GM12864 (cell line): ENCODE data around the gene HIBADH.

Source experiments
- DNase-seq: peaks from one replicate; pipeline ENCODE4 v3.0.0-alpha.2; 2011; ENCODE audit warnings: low read depth
- H3K4me3 ChIP-seq: 2 replicates; pipeline ENCODE4 v1.5.1; 2011; ENCODE audit warnings: mild to moderate bottlenecking, low read depth, low read length, control low read depth
- TF ChIP-seq, protein P1 (sequence below): IDR thresholded peaks from 2 replicates; pipeline ENCODE4 v1.5.1; 2011; ENCODE audit warnings: low read depth, mild to moderate bottlenecking, moderate library complexity, low read length, control low read depth, inconsistent platforms; ENCODE audit errors: missing control alignments

Gene HIBADH

GRCh38 chr7:27554826-27555225 is 107.9 kb downstream of the HIBADH start:
- H3K4me3 ChIP-seq = no peak overlapping the region
- DNase-seq = no peak
- TF ChIP-seq, protein P1, sequence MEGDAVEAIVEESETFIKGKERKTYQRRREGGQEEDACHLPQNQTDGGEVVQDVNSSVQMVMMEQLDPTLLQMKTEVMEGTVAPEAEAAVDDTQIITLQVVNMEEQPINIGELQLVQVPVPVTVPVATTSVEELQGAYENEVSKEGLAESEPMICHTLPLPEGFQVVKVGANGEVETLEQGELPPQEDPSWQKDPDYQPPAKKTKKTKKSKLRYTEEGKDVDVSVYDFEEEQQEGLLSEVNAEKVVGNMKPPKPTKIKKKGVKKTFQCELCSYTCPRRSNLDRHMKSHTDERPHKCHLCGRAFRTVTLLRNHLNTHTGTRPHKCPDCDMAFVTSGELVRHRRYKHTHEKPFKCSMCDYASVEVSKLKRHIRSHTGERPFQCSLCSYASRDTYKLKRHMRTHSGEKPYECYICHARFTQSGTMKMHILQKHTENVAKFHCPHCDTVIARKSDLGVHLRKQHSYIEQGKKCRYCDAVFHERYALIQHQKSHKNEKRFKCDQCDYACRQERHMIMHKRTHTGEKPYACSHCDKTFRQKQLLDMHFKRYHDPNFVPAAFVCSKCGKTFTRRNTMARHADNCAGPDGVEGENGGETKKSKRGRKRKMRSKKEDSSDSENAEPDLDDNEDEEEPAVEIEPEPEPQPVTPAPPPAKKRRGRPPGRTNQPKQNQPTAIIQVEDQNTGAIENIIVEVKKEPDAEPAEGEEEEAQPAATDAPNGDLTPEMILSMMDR = no peak

DNA sequence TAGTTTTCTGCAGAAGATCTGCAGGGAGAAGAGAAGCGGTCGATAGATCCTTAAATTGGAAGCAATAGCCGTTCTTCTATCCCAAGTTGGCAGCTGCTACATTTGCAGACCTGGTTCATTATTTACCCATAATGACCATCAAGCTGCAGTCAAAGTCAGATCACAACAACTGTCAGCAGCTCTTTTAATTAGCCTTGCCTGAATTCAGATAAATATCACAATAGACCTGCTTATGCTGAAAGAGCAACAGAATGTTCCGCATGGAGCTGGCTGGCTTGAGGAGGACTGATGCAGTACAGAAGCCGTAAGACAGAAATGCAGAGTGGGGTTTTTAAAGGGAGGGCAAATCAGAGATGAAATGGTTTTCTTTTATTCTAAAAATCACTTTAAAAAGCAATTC is 109.4 kb downstream of the HIBADH start:
- TF ChIP-seq, protein P1 = no peak
- H3K4me3 ChIP-seq = no peak overlapping the region
- no peak for DNase-seq

GRCh38 chr7:27551803-27552400 is 110.8 kb downstream of the HIBADH start:
- TF ChIP-seq, protein P1 = no peak
- H3K4me3 ChIP-seq = no peak overlapping the region
- DNase-seq = no peak

GRCh38 chr7:27549606-27550005 is 113.1 kb downstream of the HIBADH start:
- no peak overlapping the region for H3K4me3 ChIP-seq
- no peak for DNase-seq
- TF ChIP-seq, protein P1 = no peak

- TF ChIP-seq, protein P1 = no peak
- no peak overlapping the region for H3K4me3 ChIP-seq
- no peak for DNase-seq
These were observed 114.4 kb downstream of the HIBADH start for GRCh38 chr7:27548304-27548703.

DNA sequence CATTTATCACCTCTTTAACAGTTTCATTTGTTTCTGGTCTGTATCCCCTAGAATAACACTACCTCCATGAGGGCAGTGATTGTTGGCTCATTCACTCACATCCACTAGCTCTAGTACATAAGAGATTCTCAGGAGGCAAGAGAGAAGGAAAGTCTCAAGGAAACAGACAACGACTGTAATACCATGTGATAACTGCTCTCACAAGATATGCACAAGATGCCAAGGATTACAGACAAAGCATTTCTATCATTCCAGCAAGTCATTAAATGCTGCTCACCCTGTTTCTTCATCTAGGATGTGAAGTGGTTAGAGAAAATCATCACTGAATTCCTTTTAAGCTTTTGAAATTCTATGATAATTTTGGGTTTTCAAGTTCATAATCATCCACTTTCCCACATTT is 115.3 kb downstream of the HIBADH start:
- TF ChIP-seq, protein P1 = no peak
- no peak for DNase-seq
- H3K4me3 ChIP-seq = no peak overlapping the region

DNA sequence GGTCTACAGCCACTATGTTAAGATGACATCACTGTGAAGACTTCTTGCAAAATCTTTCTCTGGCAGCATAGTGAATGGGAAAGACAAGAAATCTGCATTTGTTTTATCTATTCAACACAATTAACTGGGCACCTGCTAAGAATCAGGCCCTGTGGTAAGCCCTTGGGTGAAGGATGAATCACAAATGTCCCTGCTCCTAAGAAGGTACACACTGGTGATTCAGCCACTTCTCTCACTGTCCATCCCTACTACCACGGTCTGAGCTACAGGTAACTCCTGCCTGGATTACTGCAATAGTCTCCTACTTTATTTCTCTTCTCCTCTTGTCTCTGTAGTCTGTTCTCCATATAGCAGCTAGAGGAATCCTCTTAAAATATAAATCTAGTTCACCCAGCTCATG is 116.1 kb downstream of the HIBADH start:
- TF ChIP-seq, protein P1 = no peak
- DNase-seq = no peak
- H3K4me3 ChIP-seq = no peak overlapping the region
